Activated naive CD8-positive, alpha-beta T cell treated with anti-CD3 and anti-CD28 coated beads for 36 hours (primary cell): ENCODE results near the gene COQ8B. TPM values are rescaled to one million over a fixed set of nuclear protein-coding genes. Genes with fewer than 3 reads are reported as not detected.
A peak's percentile ranks its signal among the peaks of the same experiment; 100 is the strongest.

Source experiments
- DNase-seq: peaks from one replicate; pipeline ENCODE4 v3.0.0; 2021
- H3K27ac Mint-ChIP-seq: one replicate; pipeline ENCODE4 v1.8.0; 2022; ENCODE audit warnings: mild to moderate bottlenecking, moderate library complexity, mixed read lengths
- H3K27me3 Mint-ChIP-seq: one replicate; pipeline ENCODE4 v1.8.0; 2022; ENCODE audit warnings: mild to moderate bottlenecking, mixed read lengths
- H3K36me3 Mint-ChIP-seq: one replicate; pipeline ENCODE4 v1.8.0; 2021; ENCODE audit warnings: mild to moderate bottlenecking, mixed read lengths
- H3K4me1 Mint-ChIP-seq: one replicate; pipeline ENCODE4 v1.8.0; 2021; ENCODE audit warnings: mixed read lengths
- H3K4me3 Mint-ChIP-seq: one replicate; pipeline ENCODE4 v1.8.0; 2022; ENCODE audit warnings: mild to moderate bottlenecking, moderate library complexity, mixed read lengths
- H3K9me3 Mint-ChIP-seq: one replicate; pipeline ENCODE4 v1.8.0; 2022; ENCODE audit warnings: mixed read lengths
- total RNA-seq, 2 experiments: library from RNA; stranded (reverse); gene quantifications; one replicate each; pipeline ENCODE4 v1.2.3, GENCODE V29; 2021

COQ8B gene
- total RNA-seq, 2 experiments from 2014 or later, result 18.9 to 25.3 TPM

GRCh38 chr19:40750058-40750873 lies 33.6 kb upstream of the COQ8B start, which contains the start of gene ACTMAP:
Gene ACTMAP, minus strand, starts transcription at chr19:40750477. Its CDS starts 674 bp downstream, at chr19:40749803.
- H3K4me1 Mint-ChIP-seq, result peaks cover 30% of the 10 kb centered on the region
- DNase-seq, result peak; percentile 99
- H3K4me3 Mint-ChIP-seq, result peak within 1 kb of the TSS; percentile 100
- H3K27me3 Mint-ChIP-seq, result no peaks in the 10 kb centered on the region
- peaks cover 3% of the 10 kb centered on the region for H3K9me3 Mint-ChIP-seq
- H3K27ac Mint-ChIP-seq, result peak within 1 kb of the TSS; percentile 100
- peaks cover 45% of the 10 kb centered on the region for H3K36me3 Mint-ChIP-seq

GRCh38 chr19:40747536-40747935 lies 30.9 kb upstream of the COQ8B start:
- Mint-ChIP-seq H3K9me3 (peaks cover under 1% of the 10 kb centered on the region), H3K27ac (no peak overlapping the region), H3K27me3 (no peaks in the 10 kb centered on the region), H3K36me3 (peaks cover 23% of the 10 kb centered on the region), H3K4me1 (peaks cover 16% of the 10 kb centered on the region), H3K4me3 (no peak overlapping the region)
- no peak for DNase-seq

- Mint-ChIP-seq H3K4me3 (no peak overlapping the region), H3K4me1 (peaks cover 10% of the 10 kb centered on the region), H3K36me3 (peaks cover 8% of the 10 kb centered on the region), H3K9me3 (no peaks in the 10 kb centered on the region), H3K27ac (no peak overlapping the region), H3K27me3 (no peaks in the 10 kb centered on the region)
- DNase-seq, result no peak
Observed at GRCh38 chr19:40745402-40745780, 28.7 kb upstream of the COQ8B start.

- no peaks in the 10 kb centered on the region for H3K27me3 Mint-ChIP-seq
Observed at GRCh38 chr19:40744554-40745401, 28.1 kb upstream of the COQ8B start.

GRCh38 chr19:40743926-40744325 lies 27.2 kb upstream of the COQ8B start:
- Mint-ChIP-seq H3K4me1 (no peaks in the 10 kb centered on the region), H3K27ac (no peak overlapping the region), H3K4me3 (no peak overlapping the region), H3K27me3 (no peaks in the 10 kb centered on the region), H3K9me3 (no peaks in the 10 kb centered on the region), H3K36me3 (peaks cover 2% of the 10 kb centered on the region)
- DNase-seq, result no peak

More at GRCh38 chr19:40744554-40745401, 28.1 kb upstream of the COQ8B start:
- Mint-ChIP-seq H3K4me3 (no peak overlapping the region), H3K4me1 (peaks cover 4% of the 10 kb centered on the region), H3K27ac (no peak overlapping the region), H3K9me3 (no peaks in the 10 kb centered on the region), H3K36me3 (peaks cover 5% of the 10 kb centered on the region)
- DNase-seq, result peak; percentile 42

- no peaks in the 10 kb centered on the region for H3K9me3 Mint-ChIP-seq
- H3K27me3 Mint-ChIP-seq, result no peaks in the 10 kb centered on the region
- H3K4me3 Mint-ChIP-seq, result no peak overlapping the region
- no peak for DNase-seq
- peaks cover 2% of the 10 kb centered on the region for H3K36me3 Mint-ChIP-seq
- no peaks in the 10 kb centered on the region for H3K4me1 Mint-ChIP-seq
- no peak overlapping the region for H3K27ac Mint-ChIP-seq
Observed at GRCh38 chr19:40742886-40743285, 26.2 kb upstream of the COQ8B start.

GRCh38 chr19:40742477-40742876 lies 25.8 kb upstream of the COQ8B start:
- Mint-ChIP-seq H3K27me3 (no peaks in the 10 kb centered on the region), H3K4me1 (no peaks in the 10 kb centered on the region), H3K36me3 (peaks cover 4% of the 10 kb centered on the region), H3K4me3 (no peak overlapping the region), H3K27ac (no peak overlapping the region), H3K9me3 (no peaks in the 10 kb centered on the region)
- DNase-seq, result no peak

- H3K9me3 Mint-ChIP-seq, result no peaks in the 10 kb centered on the region
- H3K27me3 Mint-ChIP-seq, result no peaks in the 10 kb centered on the region
- no peak overlapping the region for H3K27ac Mint-ChIP-seq
- DNase-seq, result no peak
- peaks cover 4% of the 10 kb centered on the region for H3K36me3 Mint-ChIP-seq
- no peak overlapping the region for H3K4me3 Mint-ChIP-seq
- H3K4me1 Mint-ChIP-seq, result no peaks in the 10 kb centered on the region
Observed at GRCh38 chr19:40741527-40742390, 25.1 kb upstream of the COQ8B start.

GRCh38 chr19:40740747-40741146 lies 24.1 kb upstream of the COQ8B start:
- Mint-ChIP-seq H3K27me3 (no peaks in the 10 kb centered on the region), H3K36me3 (peaks cover 5% of the 10 kb centered on the region), H3K9me3 (no peaks in the 10 kb centered on the region), H3K27ac (no peak overlapping the region), H3K4me1 (no peaks in the 10 kb centered on the region), H3K4me3 (no peak overlapping the region)
- DNase-seq, result no peak

GRCh38 chr19:40739871-40740703 lies 23.4 kb upstream of the COQ8B start:
- peaks cover 12% of the 10 kb centered on the region for H3K36me3 Mint-ChIP-seq
- no peaks in the 10 kb centered on the region for H3K27me3 Mint-ChIP-seq
- DNase-seq, result no peak
- H3K9me3 Mint-ChIP-seq, result no peaks in the 10 kb centered on the region
- no peak overlapping the region for H3K27ac Mint-ChIP-seq
- no peaks in the 10 kb centered on the region for H3K4me1 Mint-ChIP-seq
- H3K4me3 Mint-ChIP-seq, result no peak overlapping the region

- peaks cover 13% of the 10 kb centered on the region for H3K36me3 Mint-ChIP-seq
- no peaks in the 10 kb centered on the region for H3K4me1 Mint-ChIP-seq
- H3K27me3 Mint-ChIP-seq, result no peaks in the 10 kb centered on the region
- H3K27ac Mint-ChIP-seq, result peak overlapping the region; percentile 27
- H3K4me3 Mint-ChIP-seq, result no peak overlapping the region
- H3K9me3 Mint-ChIP-seq, result no peaks in the 10 kb centered on the region
- no peak for DNase-seq
Observed at GRCh38 chr19:40739030-40739839, 22.5 kb upstream of the COQ8B start.

GRCh38 chr19:40737102-40737644 lies 20.5 kb upstream of the COQ8B start:
- Mint-ChIP-seq H3K27me3 (no peaks in the 10 kb centered on the region), H3K27ac (no peak overlapping the region), H3K4me1 (no peaks in the 10 kb centered on the region), H3K9me3 (no peaks in the 10 kb centered on the region), H3K36me3 (peaks cover 13% of the 10 kb centered on the region), H3K4me3 (no peak overlapping the region)
- no peak for DNase-seq

- Mint-ChIP-seq H3K36me3 (peaks cover 13% of the 10 kb centered on the region), H3K9me3 (no peaks in the 10 kb centered on the region), H3K27ac (no peak overlapping the region), H3K27me3 (no peaks in the 10 kb centered on the region), H3K4me1 (no peaks in the 10 kb centered on the region), H3K4me3 (no peak overlapping the region)
- no peak for DNase-seq
Observed at GRCh38 chr19:40736661-40737060, 20.0 kb upstream of the COQ8B start.
